A549 (cell line): ENCODE data around the gene ZNF331. TPM values are rescaled to one million over a fixed set of nuclear protein-coding genes. Genes with fewer than 3 reads are reported as not detected.

Experiments used
- ATAC-seq, 2 experiments: fragments of 200-7000 bp in 1 of 2; fragments of >200 bp in 1 of 2; cut with Nextera tagmentation in 1 of 2; cut with Tn5 transposase in 1 of 2; 3 replicates each; pipeline versions ENCODE4 v1.8.0 to v1.9.1; 2018 to 2020; ENCODE audit warnings: mild to moderate bottlenecking in 1 of 2, moderate library complexity in 1 of 2
- CTCF ChIA-PET: fragments of 300-600 bp; sonication (Branson Sonifier 250); formaldehyde crosslinking; extraction: SDS; loops from one replicate; lab custom pipeline; 2021; ENCODE audit warnings: antibody characterized with exemption, inconsistent platforms; lab: Yijun Ruan, JAX
- POLR2A ChIA-PET: fragments of 350-600 bp; formaldehyde crosslinking; extraction: SDS; loops from one replicate; lab custom pipeline; 2021; ENCODE audit warnings: antibody characterized with exemption, inconsistent platforms; lab: Yijun Ruan, JAX
- DNase-seq, 2 experiments: peaks; one replicate each; pipeline versions ENCODE4 v3.0.0 to v3.0.0-alpha.2; 2011 to 2016; ENCODE audit warnings: low read depth in 1 of 2, low spot score in 1 of 2
- FAIRE-seq: peaks from 2 replicates; lab custom pipeline; 2011; peaks lifted over from hg19 to GRCh38; lab: Jason Lieb, UNC
- H3K27ac ChIP-seq, 2 experiments: fragments of >200 bp; sonication (Bioruptor Twin); formaldehyde crosslinking; 3 replicates each; pipeline ENCODE4 v1.5.1; 2016 to 2017
- H3K4me1 ChIP-seq: fragments of >200 bp; sonication (Bioruptor Twin); formaldehyde crosslinking; 3 replicates; pipeline ENCODE4 v1.6.1; 2016
- H3K4me2 ChIP-seq: fragments of >200 bp; sonication (Bioruptor Twin); formaldehyde crosslinking; 3 replicates; pipeline ENCODE4 v1.6.1; 2016
- H3K4me3 ChIP-seq: fragments of >200 bp; sonication (Bioruptor Twin); formaldehyde crosslinking; 3 replicates; pipeline ENCODE4 v1.5.1; 2016
- H3K9me3 ChIP-seq: fragments of >200 bp; sonication (Bioruptor Twin); formaldehyde crosslinking; 3 replicates; pipeline ENCODE4 v1.6.1; 2016
- CBX8 ChIP-seq: fragments of 200-600 bp; sonication (generic); IDR thresholded peaks from 2 replicates; pipeline ENCODE4 v1.6.1; 2016
- CEBPB ChIP-seq, 2 experiments: fragments of >200 bp in 1 of 2; sonication (Bioruptor Twin) in 1 of 2; formaldehyde crosslinking in 1 of 2; IDR thresholded peaks; 2 replicates each; pipeline ENCODE4 v1.6.1; 2012 to 2016
- EHMT2 ChIP-seq: fragments of 200-600 bp; sonication (generic); IDR thresholded peaks from 2 replicates; pipeline ENCODE4 v1.6.1; 2016; ENCODE audit warnings: antibody characterized with exemption, low read depth, mild to moderate bottlenecking, moderate library complexity
- EP300 ChIP-seq, 2 experiments: fragments of >200 bp; sonication (Bioruptor Twin); formaldehyde crosslinking; IDR thresholded peaks; 2 replicates in 1 of 2; 3 replicates in 1 of 2; pipeline ENCODE4 v1.6.1; 2016 to 2017
- ESRRA ChIP-seq: fragments of 150-350 bp; IDR thresholded peaks from 2 replicates; pipeline ENCODE4 v1.6.1; 2014; ENCODE audit warnings: mild to moderate bottlenecking, low read length, borderline replicate concordance
- FOSL2 ChIP-seq, 2 experiments: fragments of 450-650 bp in 1 of 2; fragments of >200 bp in 1 of 2; sonication (Bioruptor Twin) in 1 of 2; formaldehyde crosslinking; IDR thresholded peaks; 2 replicates each; pipeline versions ENCODE4 v1.5.0 to v1.6.1; 2016 to 2020; ENCODE audit warnings: mild to moderate bottlenecking in 1 of 2, moderate library complexity in 1 of 2
- FOXS1 ChIP-seq: fragments of 250-450 bp; sonication (Bioruptor Pico); IDR thresholded peaks from 2 replicates; pipeline ENCODE4 v1.5.0; 2020; ENCODE audit warnings: mild to moderate bottlenecking, moderate library complexity
- HOXB5 ChIP-seq: fragments of 250-450 bp; sonication (Bioruptor Pico); IDR thresholded peaks from 2 replicates; pipeline ENCODE4 v1.5.0; 2020; ENCODE audit warnings: mild to moderate bottlenecking, moderate library complexity
- JUNB ChIP-seq: fragments of >200 bp; sonication (Bioruptor Twin); formaldehyde crosslinking; IDR thresholded peaks from 2 replicates; pipeline ENCODE4 v1.6.1; 2016
- MAFK ChIP-seq: fragments of 450-650 bp; IDR thresholded peaks from 2 replicates; pipeline ENCODE4 v1.6.1; 2014; ENCODE audit not compliant: partially characterized antibody
- NFE2L2 ChIP-seq: fragments of 150-350 bp; conservative IDR thresholded peaks from 2 replicates; pipeline ENCODE4 v1.6.1; 2014; ENCODE audit warnings: low read length
- PBX3 ChIP-seq: IDR thresholded peaks from 2 replicates; pipeline ENCODE4 v1.6.1; 2012
- POLR2A ChIP-seq: IDR thresholded peaks from 2 replicates; pipeline ENCODE4 v1.6.1; 2012; ENCODE audit warnings: mild to moderate bottlenecking, low read length
- RAD21 ChIP-seq, 2 experiments: fragments of >200 bp in 1 of 2; sonication (Bioruptor Twin) in 1 of 2; formaldehyde crosslinking in 1 of 2; IDR thresholded peaks in 1 of 2; conservative IDR thresholded peaks in 1 of 2; 2 replicates in 1 of 2; 3 replicates in 1 of 2; pipeline ENCODE4 v1.6.1; 2012 to 2018; ENCODE audit warnings: inconsistent platforms in 1 of 2
- RCOR1 ChIP-seq: fragments of 150-350 bp; IDR thresholded peaks from 2 replicates; pipeline ENCODE4 v1.6.1; 2014; ENCODE audit warnings: antibody characterized with exemption, low read length, low read depth
- RFX5 ChIP-seq: fragments of 450-650 bp; IDR thresholded peaks from 2 replicates; pipeline ENCODE4 v1.7.1; 2014; ENCODE audit warnings: antibody characterized with exemption, mild to moderate bottlenecking, moderate library complexity
- SMC3 ChIP-seq: fragments of >200 bp; sonication (Bioruptor Twin); formaldehyde crosslinking; IDR thresholded peaks from 3 replicates; pipeline ENCODE4 v1.6.1; 2018; ENCODE audit warnings: inconsistent platforms
- ZC3H11A ChIP-seq: fragments of 450-650 bp; IDR thresholded peaks from 2 replicates; pipeline ENCODE4 v1.6.1; 2014; ENCODE audit warnings: antibody characterized with exemption, mild to moderate bottlenecking
- ZFP36 ChIP-seq: fragments of 450-650 bp; IDR thresholded peaks from 2 replicates; pipeline ENCODE4 v1.6.1; 2014; ENCODE audit warnings: borderline replicate concordance; ENCODE audit not compliant: partially characterized antibody
- ZSCAN20 ChIP-seq: fragments of 250-450 bp; sonication (Bioruptor Pico); IDR thresholded peaks from 2 replicates; pipeline ENCODE4 v1.8.0; 2022; ENCODE audit warnings: mild to moderate bottlenecking, moderate library complexity
- WGBS: methylation state at CpG from one replicate; pipeline ENCODE4 v1.1.6; 2017; ENCODE audit errors: missing lambda C conversion rate; 5-methylcytosine and 5-hydroxymethylcytosine counted together
- polyA plus RNA-seq, 4 experiments: library from polyadenylated mRNA; depleted of rRNA in 3 of 4; stranded (reverse); fragments of >200 nt; fragmentation: RNase III in 1 of 4; extraction: RNeasy Plus Mini Kit Qiagen cat#74134 plus additional on column Dnase treatment in 1 of 4; gene quantifications; 2 replicates in 3 of 4; 3 replicates in 1 of 4; pipeline ENCODE4 v1.2.3, GENCODE V29; 2011 to 2017
- TF ChIP-seq, protein P1 (sequence below): fragments of 250-450 bp; sonication (Bioruptor Pico); IDR thresholded peaks from 2 replicates; pipeline ENCODE4 v1.5.0; 2020; ENCODE audit warnings: low read depth, mild to moderate bottlenecking, moderate library complexity
- TF ChIP-seq, protein P2 (sequence below): IDR thresholded peaks from 2 replicates; pipeline ENCODE4 v1.6.1; 2012; ENCODE audit warnings: low read depth, borderline replicate concordance
- TF ChIP-seq, protein P3 (sequence below): fragments of 150-350 bp; IDR thresholded peaks from 2 replicates; pipeline ENCODE4 v1.6.1; 2014; ENCODE audit warnings: low read depth, mild to moderate bottlenecking, low read length

Gene ZNF331
- polyA plus RNA-seq, 2 of the 4 experiments (the other 2 are of a cell fraction), result 14.5 to 18.1 TPM

DNA sequence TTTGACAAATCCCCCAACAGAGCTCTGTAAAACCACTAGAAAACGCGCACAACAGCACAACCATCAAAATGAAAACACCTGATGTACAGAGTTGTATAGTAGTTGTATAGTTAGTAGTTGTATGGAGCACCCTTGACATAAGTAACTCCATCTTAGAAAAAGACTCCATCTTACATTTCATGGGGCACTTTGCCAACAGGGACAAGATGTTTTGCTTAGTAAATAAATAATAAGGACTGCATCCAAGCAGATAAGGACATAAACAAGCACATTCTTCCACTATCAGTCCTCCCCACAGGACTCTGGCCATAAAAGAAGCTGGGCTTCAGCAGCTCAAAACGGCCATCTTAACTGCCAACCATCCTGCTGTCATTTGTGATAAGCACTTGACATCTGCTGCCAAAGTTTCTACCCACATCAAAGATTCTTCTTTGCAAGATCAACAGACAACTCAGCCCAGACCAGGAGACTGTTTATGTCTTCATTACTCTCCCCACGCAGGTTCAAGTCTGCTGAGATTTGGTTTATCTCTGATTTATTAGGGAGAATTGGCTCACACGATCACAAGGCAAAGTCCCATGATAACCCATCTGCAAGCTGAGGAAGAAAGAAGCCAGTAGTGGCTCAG lies 20.7 kb upstream of the ZNF331 start:
- 0 out of 3 replicates have a peak, but pooled peaks cover 3% of the 10 kb centered on the region for H3K4me1 ChIP-seq
- DNase-seq (no peak), FAIRE-seq (no peak), ATAC-seq (no peak)
- ChIA-PET POLR2A (no interaction called here), CTCF (interaction anchor here (0.7 kb wide), 1 partner anchor 10 kb away, joined by 3 read pairs; no protein-coding TSS in a partner anchor)
- no peak overlapping the region for H3K4me3 ChIP-seq
- peaks cover 48% of the 10 kb centered on the region for H3K9me3 ChIP-seq
- TF ChIP-seq MAFK, result no peak
- no peak for TF ChIP-seq RAD21 (conservative IDR thresholded peaks at IDR 0.05 in 1 of 2, IDR thresholded peaks at IDR 0.05 in 1 of 2)
- TF ChIP-seq, protein P1, sequence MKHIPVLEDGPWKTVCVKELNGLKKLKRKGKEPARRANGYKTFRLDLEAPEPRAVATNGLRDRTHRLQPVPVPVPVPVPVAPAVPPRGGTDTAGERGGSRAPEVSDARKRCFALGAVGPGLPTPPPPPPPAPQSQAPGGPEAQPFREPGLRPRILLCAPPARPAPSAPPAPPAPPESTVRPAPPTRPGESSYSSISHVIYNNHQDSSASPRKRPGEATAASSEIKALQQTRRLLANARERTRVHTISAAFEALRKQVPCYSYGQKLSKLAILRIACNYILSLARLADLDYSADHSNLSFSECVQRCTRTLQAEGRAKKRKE (CRISPR knock-in tag), result no peak
- TF ChIP-seq CBX8, result no peak
- TF ChIP-seq POLR2A, result no peak
- TF ChIP-seq JUNB, result no peak
- TF ChIP-seq ZFP36, result no peak
- no peak for TF ChIP-seq CEBPB (IDR thresholded peaks at IDR 0.05)
- no peak for TF ChIP-seq PBX3
- no peak for TF ChIP-seq NFE2L2
- TF ChIP-seq HOXB5 (CRISPR knock-in tag), result no peak
- TF ChIP-seq, protein P2, sequence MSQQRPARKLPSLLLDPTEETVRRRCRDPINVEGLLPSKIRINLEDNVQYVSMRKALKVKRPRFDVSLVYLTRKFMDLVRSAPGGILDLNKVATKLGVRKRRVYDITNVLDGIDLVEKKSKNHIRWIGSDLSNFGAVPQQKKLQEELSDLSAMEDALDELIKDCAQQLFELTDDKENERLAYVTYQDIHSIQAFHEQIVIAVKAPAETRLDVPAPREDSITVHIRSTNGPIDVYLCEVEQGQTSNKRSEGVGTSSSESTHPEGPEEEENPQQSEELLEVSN, result no peak
- TF ChIP-seq RCOR1, result no peak
- no peak for TF ChIP-seq EHMT2
- no peak for TF ChIP-seq ZC3H11A
- no peak for TF ChIP-seq ZSCAN20 (CRISPR knock-in tag)
- TF ChIP-seq SMC3, result no peak
- TF ChIP-seq FOSL2 (IDR thresholded peaks at IDR 0.05), result no peak
- no peak for TF ChIP-seq FOSL2 (CRISPR knock-in tag; IDR thresholded peaks at IDR 0.05)
- TF ChIP-seq, protein P3, sequence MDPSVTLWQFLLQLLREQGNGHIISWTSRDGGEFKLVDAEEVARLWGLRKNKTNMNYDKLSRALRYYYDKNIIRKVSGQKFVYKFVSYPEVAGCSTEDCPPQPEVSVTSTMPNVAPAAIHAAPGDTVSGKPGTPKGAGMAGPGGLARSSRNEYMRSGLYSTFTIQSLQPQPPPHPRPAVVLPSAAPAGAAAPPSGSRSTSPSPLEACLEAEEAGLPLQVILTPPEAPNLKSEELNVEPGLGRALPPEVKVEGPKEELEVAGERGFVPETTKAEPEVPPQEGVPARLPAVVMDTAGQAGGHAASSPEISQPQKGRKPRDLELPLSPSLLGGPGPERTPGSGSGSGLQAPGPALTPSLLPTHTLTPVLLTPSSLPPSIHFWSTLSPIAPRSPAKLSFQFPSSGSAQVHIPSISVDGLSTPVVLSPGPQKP, result no peak
- no peak overlapping the region for H3K27ac ChIP-seq
- no peak overlapping the region for H3K4me2 ChIP-seq
- 28% methylated on average over 5 of the region's 5 CpGs for WGBS

DNA sequence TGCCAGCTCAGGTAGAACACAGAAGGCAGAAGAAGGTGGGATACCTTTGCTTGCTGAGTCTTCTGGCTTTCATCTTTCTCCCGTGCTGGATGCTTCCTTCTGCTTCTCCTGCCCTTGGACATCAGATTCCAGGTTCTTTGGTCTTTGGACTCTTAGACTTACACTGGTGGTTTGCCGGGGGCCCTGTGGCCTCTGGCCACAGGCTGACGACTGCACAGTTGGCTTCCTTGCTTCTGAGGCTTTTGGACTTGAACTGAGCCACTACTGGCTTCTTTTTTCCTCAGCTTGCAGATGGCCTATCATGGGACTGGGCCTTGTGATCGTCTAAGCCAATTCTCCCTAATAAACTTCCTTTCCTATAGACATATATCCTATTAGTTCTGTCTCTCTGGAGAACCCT lies 19.8 kb upstream of the ZNF331 start:
- TF ChIP-seq ESRRA (no peak), RFX5 (no peak), EP300 (IDR thresholded peaks at IDR 0.05) (no peak), FOXS1 (CRISPR knock-in tag) (no peak)
- no peak overlapping the region for H3K4me2 ChIP-seq
- H3K9me3 ChIP-seq, result peaks cover 48% of the 10 kb centered on the region
- H3K4me3 ChIP-seq, result no peak overlapping the region
- WGBS, result 10% methylated on average over 4 of the region's 4 CpGs
- POLR2A ChIA-PET, result no interaction called here
- H3K4me1 ChIP-seq, result 0 out of 3 replicates have a peak, but pooled peaks cover 3% of the 10 kb centered on the region
- no peak for ATAC-seq
- CTCF ChIA-PET, result no interaction called here
- H3K27ac ChIP-seq, result no peak overlapping the region
- DNase-seq, result no peak
- FAIRE-seq, result no peak
